ENCODE results near the gene TMEFF2. TPM values are rescaled to one million over a fixed set of nuclear protein-coding genes. Genes with fewer than 3 reads are reported as not detected.

TMEFF2 gene
- total RNA-seq, 2 donors from 2014 or later, result 0.09 TPM; not detected in 1

GRCh38 chr2:191917967-191918651 is 276.6 kb downstream of the TMEFF2 start:
- TF ChIP-seq CTCF (conservative IDR thresholded peaks at IDR 0.05), result no peak
- Histone ChIP-seq H3K27me3 (ENCODE audit: control insufficient read depth, insufficient read depth, low read length, poor library complexity, severe bottlenecking) (no peaks in the 10 kb centered on the region), H3K27ac (ENCODE audit: low read depth, low read length) (no peak overlapping the region), H3K4me3 (ENCODE audit: low read length) (no peak overlapping the region), H3K9me3 (ENCODE audit: control insufficient read depth, low read length) (no peaks in the 10 kb centered on the region), H3K36me3 (ENCODE audit: control insufficient read depth, insufficient read depth, low read length) (no peaks in the 10 kb centered on the region), H3K4me1 (ENCODE audit: control insufficient read depth, insufficient read depth, low read length) (no peaks in the 10 kb centered on the region), H3K9ac (ENCODE audit: extremely low read depth, low read length, poor library complexity, severe bottlenecking) (no peak overlapping the region)
- peaks cover 5% of the 10 kb centered on the region for H3K4me1 Mint-ChIP-seq
- no peak overlapping the region for H3K4me3 Mint-ChIP-seq
- WGBS, 2 experiments (ENCODE audit: insufficient coverage in 1 of 2, insufficient read length in 1 of 2), result 88 to 95% methylated on average over 5 to 9 of the region's 9 CpGs
- no peaks in the 10 kb centered on the region for H3K36me3 Mint-ChIP-seq (ENCODE audit: low read depth)
- H3K9me3 Mint-ChIP-seq, result peaks cover 10% of the 10 kb centered on the region
- H3K27me3 Mint-ChIP-seq (ENCODE audit: insufficient read depth), result no peaks in the 10 kb centered on the region
- H3K27ac Mint-ChIP-seq, result no peak overlapping the region
- no peak for DNase-seq

DNA sequence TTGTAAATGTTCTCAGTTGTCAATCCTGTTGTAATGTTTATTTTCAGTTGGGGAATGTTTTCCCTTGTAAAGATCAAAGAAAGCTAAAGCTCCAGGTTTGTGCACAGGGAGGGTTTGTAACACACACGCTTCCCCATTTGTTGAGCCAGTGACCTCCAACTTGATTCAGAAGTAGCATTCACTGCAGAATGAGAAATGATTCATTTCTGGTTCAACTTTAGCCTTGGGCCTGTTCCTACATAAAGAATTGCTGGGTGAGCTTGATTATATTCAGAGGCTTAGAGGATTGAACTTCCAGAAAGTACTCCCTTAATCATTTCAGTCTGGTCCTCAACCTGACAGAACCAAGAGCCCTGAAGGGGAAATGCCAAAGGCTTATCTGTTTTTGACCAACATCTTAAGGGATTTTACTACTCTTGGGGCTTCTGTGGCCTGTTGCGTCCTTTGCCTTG is 277.3 kb downstream of the TMEFF2 start:
- Mint-ChIP-seq H3K4me3 (no peak overlapping the region), H3K27me3 (ENCODE audit: insufficient read depth) (no peaks in the 10 kb centered on the region), H3K9me3 (peaks cover 4% of the 10 kb centered on the region), H3K4me1 (peaks cover 5% of the 10 kb centered on the region), H3K36me3 (ENCODE audit: low read depth) (no peaks in the 10 kb centered on the region), H3K27ac (no peak overlapping the region)
- no peak for TF ChIP-seq CTCF (conservative IDR thresholded peaks at IDR 0.05)
- Histone ChIP-seq H3K27me3 (ENCODE audit: control insufficient read depth, insufficient read depth, low read length, poor library complexity, severe bottlenecking) (no peaks in the 10 kb centered on the region), H3K36me3 (ENCODE audit: control insufficient read depth, insufficient read depth, low read length) (no peaks in the 10 kb centered on the region), H3K9me3 (ENCODE audit: control insufficient read depth, low read length) (no peaks in the 10 kb centered on the region), H3K4me1 (ENCODE audit: control insufficient read depth, insufficient read depth, low read length) (no peaks in the 10 kb centered on the region), H3K4me3 (ENCODE audit: low read length) (no peak overlapping the region), H3K9ac (ENCODE audit: extremely low read depth, low read length, poor library complexity, severe bottlenecking) (no peak overlapping the region), H3K27ac (ENCODE audit: low read depth, low read length) (no peak overlapping the region)
- WGBS, 2 experiments (ENCODE audit: insufficient coverage in 1 of 2, insufficient read length in 1 of 2), result 95 to 96% methylated on average over 2 of the region's 2 CpGs
- DNase-seq, result no peak

DNA sequence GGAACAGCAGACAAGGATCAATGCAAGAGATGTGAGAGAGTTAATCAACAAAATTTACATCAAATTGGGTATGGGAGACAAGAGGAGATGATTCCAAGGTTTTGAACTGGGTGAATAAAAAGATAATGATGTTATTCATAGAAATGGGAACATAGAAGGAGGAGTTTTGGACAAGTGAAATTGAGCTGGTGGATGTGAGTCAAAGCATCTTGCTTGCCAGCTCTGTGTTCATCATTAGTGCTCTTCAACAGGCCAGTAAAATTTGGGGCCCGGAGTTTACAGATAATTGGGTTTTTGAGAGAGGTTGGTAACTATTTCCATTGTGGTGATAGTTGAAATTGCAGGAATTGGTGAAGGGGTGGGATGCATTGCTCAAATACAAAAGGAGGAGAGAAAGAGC is 277.9 kb downstream of the TMEFF2 start:
- no peaks in the 10 kb centered on the region for H3K9me3 ChIP-seq (ENCODE audit: control insufficient read depth, low read length)
- Mint-ChIP-seq H3K4me3 (no peak overlapping the region), H3K27me3 (ENCODE audit: insufficient read depth) (no peaks in the 10 kb centered on the region), H3K9me3 (no peaks in the 10 kb centered on the region), H3K4me1 (peaks cover 5% of the 10 kb centered on the region), H3K27ac (no peak overlapping the region), H3K36me3 (ENCODE audit: low read depth) (no peaks in the 10 kb centered on the region)
- no peak for TF ChIP-seq CTCF (conservative IDR thresholded peaks at IDR 0.05)
- WGBS, 2 experiments (ENCODE audit: insufficient coverage in 1 of 2, insufficient read length in 1 of 2), result 98% methylated on average over 1 of the region's 1 CpG; no CpG with 5 or more reads in 1 of the 2 experiments
- no peaks in the 10 kb centered on the region for H3K4me1 ChIP-seq (ENCODE audit: control insufficient read depth, insufficient read depth, low read length)
- H3K36me3 ChIP-seq (ENCODE audit: control insufficient read depth, insufficient read depth, low read length), result no peaks in the 10 kb centered on the region
- no peak overlapping the region for H3K9ac ChIP-seq (ENCODE audit: extremely low read depth, low read length, poor library complexity, severe bottlenecking)
- no peaks in the 10 kb centered on the region for H3K27me3 ChIP-seq (ENCODE audit: control insufficient read depth, insufficient read depth, low read length, poor library complexity, severe bottlenecking)
- no peak overlapping the region for H3K4me3 ChIP-seq (ENCODE audit: low read length)
- no peak overlapping the region for H3K27ac ChIP-seq (ENCODE audit: low read depth, low read length)
- DNase-seq, result no peak
